HepG2 (cell line): ENCODE results near the gene USP19. TPM values are rescaled to one million over a fixed set of nuclear protein-coding genes. Genes with fewer than 3 reads are reported as not detected.

Experiments
- CHD2 ChIP-seq: IDR thresholded peaks from 2 replicates; pipeline ENCODE4 v1.6.1; 2011; ENCODE audit warnings: low read depth, low read length, improper control_type of control experiment
- E2F5 ChIP-seq: sonication (generic); formaldehyde crosslinking; conservative IDR thresholded peaks from 2 replicates; pipeline ENCODE4 v1.4.0; 2020; ENCODE audit warnings: missing genetic modification reagents
- KAT7 ChIP-seq: IDR thresholded peaks from 2 replicates; pipeline ENCODE4 v1.6.1; 2018; ENCODE audit warnings: borderline replicate concordance, missing compliant biosample characterization
- KLF12 ChIP-seq: sonication (generic); formaldehyde crosslinking; IDR thresholded peaks from 2 replicates; pipeline ENCODE4 v1.4.0; 2020; ENCODE audit warnings: missing genetic modification reagents, borderline replicate concordance
- KLF6 ChIP-seq: IDR thresholded peaks from 2 replicates; pipeline ENCODE4 v1.8.0; 2016; ENCODE audit warnings: missing biosample characterization, missing genetic modification reagents
- LBX2 ChIP-seq: sonication (generic); formaldehyde crosslinking; IDR thresholded peaks from 2 replicates; pipeline ENCODE4 v1.5.0; 2020; ENCODE audit warnings: missing genetic modification reagents, mild to moderate bottlenecking, borderline replicate concordance
- MAFF ChIP-seq: IDR thresholded peaks from 2 replicates; pipeline ENCODE4 v1.6.1; 2011; ENCODE audit warnings: low read depth, low read length, improper control_type of control experiment
- NFKBIZ ChIP-seq: IDR thresholded peaks from 2 replicates; pipeline ENCODE4 v1.6.1; 2018; ENCODE audit warnings: missing genetic modification reagents, missing compliant biosample characterization
- POLR2AphosphoS2 ChIP-seq: IDR thresholded peaks from 2 replicates; pipeline ENCODE4 v1.6.1; 2011; ENCODE audit warnings: low read depth, low read length, improper control_type of control experiment
- SIN3B ChIP-seq: fragments of 150-350 bp; IDR thresholded peaks from 2 replicates; pipeline ENCODE4 v1.6.1; 2014; ENCODE audit warnings: low read length
- TOE1 ChIP-seq: sonication (generic); formaldehyde crosslinking; IDR thresholded peaks from 2 replicates; pipeline ENCODE4 v1.4.0; 2020; ENCODE audit warnings: mild to moderate bottlenecking, missing genetic modification reagents
- ZBTB21 ChIP-seq: sonication (generic); formaldehyde crosslinking; IDR thresholded peaks from 2 replicates; pipeline ENCODE4 v1.4.0; 2020; ENCODE audit warnings: missing genetic modification reagents
- ZMAT5 ChIP-seq: sonication (generic); formaldehyde crosslinking; IDR thresholded peaks from 2 replicates; pipeline ENCODE4 v1.5.0; 2020; ENCODE audit warnings: mild to moderate bottlenecking, low read depth, missing genetic modification reagents, borderline replicate concordance
- ZNF264 ChIP-seq: sonication (generic); formaldehyde crosslinking; IDR thresholded peaks from 2 replicates; pipeline ENCODE4 v1.4.0; 2020; ENCODE audit warnings: missing genetic modification reagents
- ZNF317 ChIP-seq: sonication (generic); formaldehyde crosslinking; IDR thresholded peaks from 2 replicates; pipeline ENCODE4 v1.5.0; 2020; ENCODE audit warnings: mild to moderate bottlenecking, missing genetic modification reagents
- ZNF737 ChIP-seq: sonication (generic); formaldehyde crosslinking; IDR thresholded peaks from 2 replicates; pipeline ENCODE4 v1.5.0; 2020; ENCODE audit warnings: missing genetic modification reagents, mild to moderate bottlenecking, borderline replicate concordance
- ZNF839 ChIP-seq: sonication (generic); formaldehyde crosslinking; IDR thresholded peaks from 2 replicates; pipeline ENCODE4 v1.4.0; 2020; ENCODE audit warnings: missing genetic modification reagents, mild to moderate bottlenecking, borderline replicate concordance
- ZNF850 ChIP-seq: sonication (generic); formaldehyde crosslinking; conservative IDR thresholded peaks from 2 replicates; pipeline ENCODE4 v1.9.0; 2021; ENCODE audit warnings: mild to moderate bottlenecking, missing genetic modification reagents
- ZSCAN21 ChIP-seq: sonication (generic); formaldehyde crosslinking; IDR thresholded peaks from 2 replicates; pipeline ENCODE4 v1.8.0; 2022; ENCODE audit warnings: mild to moderate bottlenecking, missing genetic modification reagents, moderate library complexity, borderline replicate concordance
- polyA plus RNA-seq, 8 experiments: library from polyadenylated mRNA; depleted of rRNA in 3 of 8; stranded (reverse) in 7 of 8; unstranded in 1 of 8; fragments of >200 nt; fragmentation: Illumina TruSeq in 4 of 8; extraction: Trizol in 4 of 8; gene quantifications; 2 replicates each; pipeline versions ENCODE4 v1.2.1 to v1.2.3, GENCODE V29; 2011 to 2016; ENCODE audit warnings: low read depth in 4 of 8, missing spikeins in 1 of 8, mixed read lengths in 1 of 8; ENCODE audit not compliant: insufficient read depth in 1 of 8
- total RNA-seq, 5 experiments: library from RNA; depleted of rRNA; stranded (reverse); fragments of >200 nt; fragmentation: Illumina TruSeq; extraction: Trizol; gene quantifications; 2 replicates each; pipeline ENCODE4 v1.2.3, GENCODE V29; 2016; ENCODE audit warnings: low read depth in 1 of 5
- TF ChIP-seq, protein P1 (sequence below): sonication (generic); formaldehyde crosslinking; IDR thresholded peaks from 2 replicates; pipeline ENCODE4 v1.4.0; 2020; ENCODE audit warnings: missing genetic modification reagents; ENCODE audit errors: not compliant biosample characterization
- TF ChIP-seq, protein P2 (sequence below): sonication (generic); formaldehyde crosslinking; IDR thresholded peaks from 2 replicates; pipeline ENCODE4 v1.9.0; 2021; ENCODE audit warnings: missing genetic modification reagents, borderline replicate concordance
- TF ChIP-seq, protein P3 (sequence below): conservative IDR thresholded peaks from 2 replicates; pipeline ENCODE4 v1.6.1; 2018; ENCODE audit warnings: missing genetic modification reagents
- TF ChIP-seq, protein P4 (sequence below): sonication (generic); formaldehyde crosslinking; IDR thresholded peaks from 2 replicates; pipeline ENCODE4 v1.4.0; 2020; ENCODE audit warnings: missing genetic modification reagents

USP19 gene
- total and polyA plus RNA-seq, 2 of the 13 experiments (the other 11 are each of a cell fraction or from before 2014, with no cell fraction given): 28.3 to 31.7 TPM

GRCh38 chr3:49104427-49105291 is 16.0 kb downstream of the USP19 start, which contains the start of gene QARS1 (continued):
- TF ChIP-seq, protein P1, sequence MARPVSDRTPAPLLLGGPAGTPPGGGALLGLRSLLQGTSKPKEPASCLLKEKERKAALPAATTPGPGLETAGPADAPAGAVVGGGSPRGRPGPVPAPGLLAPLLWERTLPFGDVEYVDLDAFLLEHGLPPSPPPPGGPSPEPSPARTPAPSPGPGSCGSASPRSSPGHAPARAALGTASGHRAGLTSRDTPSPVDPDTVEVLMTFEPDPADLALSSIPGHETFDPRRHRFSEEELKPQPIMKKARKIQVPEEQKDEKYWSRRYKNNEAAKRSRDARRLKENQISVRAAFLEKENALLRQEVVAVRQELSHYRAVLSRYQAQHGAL (CRISPR knock-in tag): no peak
- no peak for TF ChIP-seq KAT7
- TF ChIP-seq CHD2: no peak
- TF ChIP-seq POLR2AphosphoS2: no peak
- no peak for TF ChIP-seq ZNF839 (CRISPR knock-in tag)
- TF ChIP-seq, protein P2, sequence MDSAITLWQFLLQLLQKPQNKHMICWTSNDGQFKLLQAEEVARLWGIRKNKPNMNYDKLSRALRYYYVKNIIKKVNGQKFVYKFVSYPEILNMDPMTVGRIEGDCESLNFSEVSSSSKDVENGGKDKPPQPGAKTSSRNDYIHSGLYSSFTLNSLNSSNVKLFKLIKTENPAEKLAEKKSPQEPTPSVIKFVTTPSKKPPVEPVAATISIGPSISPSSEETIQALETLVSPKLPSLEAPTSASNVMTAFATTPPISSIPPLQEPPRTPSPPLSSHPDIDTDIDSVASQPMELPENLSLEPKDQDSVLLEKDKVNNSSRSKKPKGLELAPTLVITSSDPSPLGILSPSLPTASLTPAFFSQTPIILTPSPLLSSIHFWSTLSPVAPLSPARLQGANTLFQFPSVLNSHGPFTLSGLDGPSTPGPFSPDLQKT (CRISPR knock-in tag): no peak
- TF ChIP-seq SIN3B: peak; percentile 74; the same call in 1 of the 2 replicates
- TF ChIP-seq, protein P3, sequence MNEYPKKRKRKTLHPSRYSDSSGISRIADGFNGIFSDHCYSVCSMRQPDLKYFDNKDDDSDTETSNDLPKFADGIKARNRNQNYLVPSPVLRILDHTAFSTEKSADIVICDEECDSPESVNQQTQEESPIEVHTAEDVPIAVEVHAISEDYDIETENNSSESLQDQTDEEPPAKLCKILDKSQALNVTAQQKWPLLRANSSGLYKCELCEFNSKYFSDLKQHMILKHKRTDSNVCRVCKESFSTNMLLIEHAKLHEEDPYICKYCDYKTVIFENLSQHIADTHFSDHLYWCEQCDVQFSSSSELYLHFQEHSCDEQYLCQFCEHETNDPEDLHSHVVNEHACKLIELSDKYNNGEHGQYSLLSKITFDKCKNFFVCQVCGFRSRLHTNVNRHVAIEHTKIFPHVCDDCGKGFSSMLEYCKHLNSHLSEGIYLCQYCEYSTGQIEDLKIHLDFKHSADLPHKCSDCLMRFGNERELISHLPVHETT (CRISPR knock-in tag): no peak
- peak; percentile 21; the same call in 1 of the 2 replicates for TF ChIP-seq ZSCAN21
- TF ChIP-seq ZNF264 (CRISPR knock-in tag): no peak
- TF ChIP-seq KLF6 (CRISPR knock-in tag): no peak; the same call in 1 of the 2 replicates
- no peak for TF ChIP-seq KLF12 (CRISPR knock-in tag)
- TF ChIP-seq TOE1: no peak; the same call in 1 of the 2 replicates
- TF ChIP-seq ZNF317 (CRISPR knock-in tag): peak; percentile 64; the same call in 1 of the 2 replicates
- TF ChIP-seq NFKBIZ (CRISPR knock-in tag): peak; percentile 55; the same call in 1 of the 2 replicates
- 0 out of 2 replicates have a peak, but pooled peaks have one; percentile 61 for TF ChIP-seq E2F5 (CRISPR knock-in tag)
- no peak for TF ChIP-seq ZMAT5 (CRISPR knock-in tag)
- no peak for TF ChIP-seq ZBTB21
- 0 out of 2 replicates have a peak, but pooled peaks have one; percentile 48 for TF ChIP-seq LBX2 (CRISPR knock-in tag)
- TF ChIP-seq ZNF737 (CRISPR knock-in tag): no peak
- no peak for TF ChIP-seq ZNF850 (CRISPR knock-in tag)
- TF ChIP-seq, protein P4, sequence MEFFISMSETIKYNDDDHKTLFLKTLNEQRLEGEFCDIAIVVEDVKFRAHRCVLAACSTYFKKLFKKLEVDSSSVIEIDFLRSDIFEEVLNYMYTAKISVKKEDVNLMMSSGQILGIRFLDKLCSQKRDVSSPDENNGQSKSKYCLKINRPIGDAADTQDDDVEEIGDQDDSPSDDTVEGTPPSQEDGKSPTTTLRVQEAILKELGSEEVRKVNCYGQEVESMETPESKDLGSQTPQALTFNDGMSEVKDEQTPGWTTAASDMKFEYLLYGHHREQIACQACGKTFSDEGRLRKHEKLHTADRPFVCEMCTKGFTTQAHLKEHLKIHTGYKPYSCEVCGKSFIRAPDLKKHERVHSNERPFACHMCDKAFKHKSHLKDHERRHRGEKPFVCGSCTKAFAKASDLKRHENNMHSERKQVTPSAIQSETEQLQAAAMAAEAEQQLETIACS (CRISPR knock-in tag): no peak; the same call in 1 of the 2 replicates
- TF ChIP-seq MAFF: no peak
